Measurements from ENCODE around the gene RBM5. TPM values are rescaled to one million over a fixed set of nuclear protein-coding genes. Genes with fewer than 3 reads are reported as not detected.

Gene RBM5
- polyA plus RNA-seq, 3 donors: 250 to 390 (median 367) TPM

DNA sequence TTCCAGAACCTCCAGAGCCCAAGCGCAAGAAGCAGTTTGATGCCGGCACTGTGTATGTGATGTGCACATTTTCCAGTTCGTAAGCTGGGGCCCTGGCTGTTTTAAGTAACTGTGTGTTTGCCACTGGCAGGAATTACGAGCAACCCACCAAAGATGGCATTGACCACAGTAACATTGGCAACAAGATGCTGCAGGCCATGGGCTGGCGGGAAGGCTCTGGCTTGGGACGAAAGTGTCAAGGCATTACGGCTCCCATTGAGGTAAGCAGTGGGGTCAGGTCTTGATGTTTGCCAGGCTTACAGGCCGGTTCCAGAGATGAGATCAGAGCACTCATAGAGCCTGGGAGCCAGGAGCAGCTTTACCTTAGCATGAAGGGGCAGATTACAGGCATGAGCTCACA is 28.4 kb downstream of the RBM5 start:
- no peak for DNase-seq

DNA sequence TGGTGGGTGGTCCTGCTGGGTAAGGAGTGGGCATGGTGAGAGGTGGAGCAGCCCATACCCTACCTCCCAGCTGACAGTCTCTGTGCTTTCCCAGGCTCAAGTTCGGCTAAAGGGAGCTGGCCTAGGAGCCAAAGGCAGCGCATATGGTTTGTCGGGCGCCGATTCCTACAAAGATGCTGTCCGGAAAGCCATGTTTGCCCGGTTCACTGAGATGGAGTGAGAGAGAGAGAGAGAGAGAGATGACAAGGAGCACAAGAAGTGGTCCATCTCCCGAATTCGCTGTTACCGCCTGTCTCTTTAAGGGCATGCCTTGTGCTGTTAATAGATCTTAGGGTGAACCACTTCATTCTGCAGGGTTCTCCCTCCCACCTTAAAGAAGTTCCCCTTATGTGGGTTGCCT is 29.5 kb downstream of the RBM5 start:
- no peak for DNase-seq

GRCh38 chr3:50119786-50120185 is 31.1 kb downstream of the RBM5 start:
- DNase-seq: no peak

DNA sequence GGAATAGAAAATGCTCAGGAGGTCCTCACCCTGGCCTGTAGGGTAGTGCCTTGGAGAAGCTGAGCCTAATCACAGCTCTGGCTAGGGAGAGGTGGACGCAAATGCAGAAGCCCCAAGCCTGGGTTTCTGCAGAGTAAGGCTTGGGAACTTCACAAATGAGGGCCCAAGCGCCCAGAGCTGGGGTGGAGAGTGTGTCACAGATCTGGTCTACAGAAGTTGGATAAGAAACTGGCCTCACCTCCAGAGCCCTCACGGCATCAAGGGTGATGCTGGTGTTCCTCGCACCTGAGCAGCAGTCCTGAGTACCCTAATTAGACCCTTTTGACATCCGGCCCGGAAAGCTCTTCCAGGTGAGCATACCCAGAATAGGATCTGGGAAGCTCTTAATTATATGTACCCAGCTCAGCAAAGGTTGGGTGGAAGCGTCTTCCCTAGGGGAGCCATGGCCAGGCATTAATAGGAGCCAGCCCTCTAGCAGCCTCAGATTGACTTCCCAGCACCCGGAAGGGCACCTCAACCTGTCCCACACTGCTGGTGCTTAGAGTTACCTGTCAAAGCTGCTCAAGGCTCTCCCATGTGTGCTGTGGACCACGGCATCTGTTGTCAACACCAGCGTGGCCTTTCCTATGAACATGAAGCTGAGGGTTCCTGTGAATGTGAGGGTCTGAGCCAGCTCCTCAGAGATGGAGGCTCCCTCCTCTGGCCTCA is 31.8 kb downstream of the RBM5 start:
- DNase-seq: no peak

DNA sequence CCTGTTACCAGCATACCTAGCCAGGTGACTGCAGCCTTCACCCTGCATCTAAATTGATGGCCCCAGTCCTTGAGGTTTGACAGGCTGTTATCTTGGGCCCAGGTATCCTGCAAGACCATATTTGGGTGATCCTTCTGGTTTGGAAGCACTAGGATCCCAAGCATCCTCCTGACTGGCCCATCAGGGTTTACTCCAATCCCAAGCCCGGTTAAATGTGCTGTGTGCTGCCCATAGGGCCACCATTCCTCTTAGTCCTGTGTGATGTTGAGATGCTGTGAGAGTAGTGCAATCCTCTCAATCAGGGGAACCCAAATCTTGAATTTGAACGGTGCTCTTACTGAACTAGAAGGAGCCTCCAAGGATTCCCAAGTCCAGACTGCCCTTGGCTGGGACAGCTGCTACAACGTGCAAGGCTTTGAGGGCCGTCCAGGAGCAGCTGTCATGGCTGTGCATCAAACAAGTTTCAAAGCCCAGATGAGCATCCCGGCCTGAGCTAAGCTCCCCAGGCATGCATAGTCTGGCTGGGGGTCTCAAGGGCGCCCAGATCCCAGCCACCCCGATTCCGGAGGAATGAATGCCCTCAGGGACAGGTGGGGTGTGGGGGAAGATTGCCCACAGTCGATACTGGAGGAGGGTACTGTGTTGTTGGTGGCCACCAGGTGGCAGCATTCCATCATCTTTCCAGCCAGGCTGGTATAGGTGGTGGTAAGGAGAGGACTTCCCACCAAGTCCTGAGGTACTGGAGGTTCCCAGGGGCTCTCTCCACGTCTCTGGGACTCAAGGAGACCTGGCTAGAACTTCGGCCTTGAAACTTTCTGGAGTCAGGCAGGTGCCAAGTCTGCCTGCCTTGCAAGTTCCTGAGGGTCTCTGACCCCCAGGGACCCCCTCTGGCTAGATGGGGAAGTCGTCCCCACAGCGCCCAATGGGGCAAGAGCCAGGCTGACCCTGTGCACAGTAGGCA is 32.6 kb downstream of the RBM5 start:
- DNase-seq: peak; percentile 73

DNA sequence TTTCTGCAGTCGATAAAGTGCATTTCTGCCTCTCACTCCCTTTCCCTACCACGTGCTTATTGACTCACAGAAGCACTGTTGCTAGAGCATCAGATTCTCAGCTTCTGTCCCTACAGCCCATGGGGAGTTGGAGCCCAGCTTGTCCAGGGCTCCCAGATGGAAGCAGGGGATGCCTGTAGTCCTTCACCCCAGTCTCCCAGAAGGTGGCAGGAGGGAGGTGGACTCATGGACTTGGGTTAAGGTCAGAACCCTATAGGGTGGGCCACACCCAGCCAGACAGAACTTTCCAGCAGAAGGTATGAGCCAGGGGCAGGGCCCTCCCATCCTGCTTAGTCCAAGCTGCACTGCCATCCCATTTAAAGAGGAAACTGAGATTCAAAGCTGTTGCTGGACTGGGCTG is 33.4 kb downstream of the RBM5 start:
- DNase-seq: no peak

DNA sequence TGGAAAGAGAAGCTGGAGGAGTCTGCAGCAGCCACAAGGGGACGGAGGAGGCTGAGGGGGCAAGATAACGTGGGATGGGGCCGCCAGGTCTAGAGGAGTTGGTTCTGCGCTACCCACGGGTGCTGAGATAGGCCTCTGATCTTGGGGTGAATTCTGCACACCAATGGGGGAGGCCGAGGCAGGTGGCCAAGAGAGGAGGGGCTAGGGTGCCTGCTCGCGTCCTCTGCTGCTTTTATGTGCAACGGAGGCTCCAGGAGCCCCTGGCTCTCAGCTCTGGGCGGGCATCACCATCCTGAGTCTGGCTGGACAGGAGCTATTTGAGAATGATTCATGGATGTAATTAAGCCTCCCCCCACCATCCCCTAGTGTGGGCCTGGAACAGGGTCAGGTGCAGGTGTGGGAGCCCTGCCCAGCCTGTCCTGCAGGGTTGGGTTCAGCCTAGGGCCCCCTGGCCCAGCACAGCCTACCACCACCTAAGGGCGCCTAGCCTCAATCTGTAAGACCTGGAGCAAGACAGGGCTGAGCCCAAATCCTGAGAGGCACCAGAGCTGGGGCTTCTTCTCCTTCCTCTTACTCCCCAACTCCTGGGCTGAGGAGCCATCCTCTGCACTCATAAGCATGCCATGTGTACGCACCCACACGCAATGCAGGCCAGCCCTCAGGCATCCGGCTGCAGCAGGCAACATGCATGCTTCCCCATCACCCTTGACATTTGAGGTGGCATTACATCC is 34.1 kb downstream of the RBM5 start:
- DNase-seq: no peak

GRCh38 chr3:50123394-50124051 is 34.8 kb downstream of the RBM5 start:
- DNase-seq: no peak

- no peak for DNase-seq
Measured at GRCh38 chr3:50124052-50124799, 35.5 kb downstream of the RBM5 start.

DNA sequence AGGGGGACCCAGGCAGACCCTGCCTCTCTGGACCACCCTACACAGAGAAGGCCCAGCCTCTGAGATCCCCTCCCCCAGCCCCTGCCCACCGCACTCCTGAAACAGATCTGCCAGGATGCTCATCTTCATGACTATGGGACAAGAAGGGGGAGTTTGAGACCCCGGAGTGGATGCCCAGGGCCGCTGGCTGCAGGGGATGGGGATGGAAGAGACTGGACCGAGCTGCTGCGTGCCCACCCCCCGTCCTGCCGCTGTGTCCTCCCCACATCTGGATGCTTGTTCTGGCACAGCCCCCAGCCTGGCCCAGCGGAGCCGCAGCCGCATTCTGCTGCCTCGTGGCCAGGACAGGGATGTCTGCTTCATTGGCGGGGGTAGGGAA is 36.1 kb downstream of the RBM5 start:
- no peak for DNase-seq

DNA sequence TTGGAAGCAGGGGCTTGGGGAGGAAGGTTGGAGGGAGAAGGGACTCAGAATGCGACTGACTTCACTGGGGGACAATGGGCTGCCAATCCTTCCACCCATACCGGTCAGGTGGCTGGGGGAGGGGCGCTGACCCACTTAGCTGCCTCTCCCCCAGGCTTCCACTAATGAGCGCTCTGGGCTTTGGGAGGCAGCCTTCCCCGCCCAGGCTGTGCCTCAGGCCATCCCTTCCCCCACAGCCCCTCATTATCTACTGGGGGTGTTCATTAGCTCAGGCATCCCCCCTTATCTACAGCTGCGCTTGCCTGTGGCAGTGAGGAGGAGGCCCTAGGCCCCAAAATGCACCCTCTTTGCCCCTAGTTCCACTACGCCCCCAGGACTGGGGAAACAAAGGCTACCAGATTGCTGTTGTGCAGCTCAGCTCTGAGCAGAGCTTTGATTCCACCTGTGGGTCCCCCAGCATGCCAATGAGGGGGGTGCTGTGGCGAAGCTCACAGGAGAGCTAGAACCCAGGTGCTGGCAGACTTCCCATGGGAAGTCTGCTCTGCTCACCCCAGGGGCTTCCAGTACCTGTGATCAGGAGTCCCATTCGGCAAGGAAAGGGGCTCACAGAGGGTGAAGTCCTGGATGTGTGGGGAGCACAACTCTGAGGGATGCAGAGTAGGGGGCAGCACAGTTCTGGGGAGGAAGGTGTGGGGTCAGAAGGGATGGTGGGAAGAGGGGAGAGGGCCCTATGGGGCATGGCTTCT is 37.0 kb downstream of the RBM5 start:
- DNase-seq: no peak

DNA sequence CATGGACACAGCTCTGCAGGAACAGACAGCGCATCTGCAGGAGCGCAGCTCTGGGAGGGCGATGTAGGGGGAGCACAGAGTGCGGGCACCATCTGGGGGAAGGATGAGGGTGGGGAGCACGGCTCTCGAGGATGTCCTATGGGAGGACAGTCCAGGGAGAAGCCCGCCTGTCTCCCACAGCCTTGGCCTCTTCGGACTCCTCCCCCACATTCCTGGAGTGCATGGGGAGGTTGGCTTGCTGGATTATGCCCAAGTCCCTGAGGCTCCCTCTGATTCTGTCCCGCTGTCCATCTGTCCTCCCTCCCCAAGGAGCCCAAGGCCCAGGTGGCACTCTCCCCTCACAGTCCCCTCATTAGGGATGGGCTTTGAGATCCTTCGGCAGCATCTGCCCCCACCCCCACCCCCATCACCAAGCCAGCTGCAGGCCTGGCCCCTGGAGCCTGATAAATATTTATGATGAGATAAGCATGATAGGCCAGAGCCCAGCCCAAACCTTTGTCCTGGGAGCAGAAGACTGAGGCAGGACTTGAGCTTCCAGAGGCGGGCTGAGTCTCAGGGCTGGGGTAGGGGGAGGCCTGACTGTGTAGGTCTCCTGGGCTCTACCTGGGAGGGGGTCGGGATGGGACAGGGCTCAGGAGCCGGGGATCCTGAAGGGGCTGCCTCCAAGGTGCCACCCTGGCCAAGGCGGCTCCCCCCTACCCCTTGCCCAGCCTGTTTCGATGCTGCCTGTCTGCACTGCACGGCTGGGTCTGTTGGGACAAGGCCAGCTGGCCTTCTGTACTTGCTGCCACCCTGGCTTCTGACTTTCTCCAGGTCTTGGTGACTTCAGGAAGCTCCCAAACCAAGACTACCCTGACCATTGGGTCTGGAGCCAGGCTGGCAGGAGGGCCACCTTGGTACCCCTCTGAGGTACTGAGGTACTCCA is 37.8 kb downstream of the RBM5 start:
- DNase-seq: peak; percentile 82

GRCh38 chr3:50127251-50127691 is 38.6 kb downstream of the RBM5 start:
- DNase-seq: no peak

DNA sequence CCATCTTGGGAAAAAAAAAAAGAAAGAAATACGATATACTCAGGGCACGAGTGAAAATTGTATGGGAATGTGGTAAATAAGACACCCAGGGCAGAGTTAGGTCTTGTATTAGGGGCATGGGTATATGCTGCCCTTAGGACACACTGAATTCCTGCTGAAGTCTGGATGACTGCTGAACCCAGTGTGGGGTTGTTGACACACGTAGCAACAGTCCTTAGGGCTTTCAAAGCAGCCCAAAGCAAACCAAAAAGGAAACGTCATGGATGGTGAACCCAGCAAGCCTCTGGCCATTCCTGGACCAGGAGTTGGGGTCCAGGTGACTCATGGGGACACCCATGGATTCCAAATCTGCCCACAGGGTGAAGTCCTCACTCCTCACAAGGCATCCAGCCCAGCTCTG is 39.3 kb downstream of the RBM5 start:
- no peak for DNase-seq

DNA sequence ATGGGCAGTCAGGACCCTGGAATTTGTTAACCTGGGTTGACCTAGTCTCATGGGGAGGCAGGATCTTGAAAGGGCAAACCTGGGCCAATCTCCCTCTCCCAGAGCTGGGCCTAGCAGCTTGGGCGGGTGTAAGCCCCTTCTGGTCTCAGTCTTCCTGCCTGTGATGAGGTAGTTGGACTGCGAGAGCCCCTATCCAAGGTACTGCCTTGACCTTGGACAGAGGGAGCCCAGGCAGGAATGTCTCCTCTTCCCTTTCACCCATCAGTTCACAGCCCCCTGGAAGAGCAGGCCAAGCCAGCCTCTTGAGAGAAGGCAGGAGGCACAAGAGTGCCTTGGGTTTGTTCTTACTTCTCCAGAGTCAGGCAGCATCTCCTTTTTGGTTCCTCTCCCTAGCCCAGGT is 41.7 kb downstream of the RBM5 start:
- DNase-seq: no peak

GRCh38 chr3:50132421-50133282 is 43.9 kb downstream of the RBM5 start:
- no peak for DNase-seq

GRCh38 chr3:50133283-50133615 is 44.5 kb downstream of the RBM5 start:
- DNase-seq: no peak

GRCh38 chr3:50134367-50134766 is 45.6 kb downstream of the RBM5 start:
- DNase-seq: no peak
